Liver (tissue), 9 donors: ENCODE results near the gene FRMPD1. TPM values are rescaled to one million over a fixed set of nuclear protein-coding genes. Genes with fewer than 3 reads are reported as not detected.

Source experiments
- DNase-seq: peaks from one replicate; pipeline ENCODE4 v3.0.0-alpha.2; 2017; ENCODE audit warnings: low spot score
- H3K27ac ChIP-seq, 2 donors: one replicate each; pipeline ENCODE4 v1.7.0; 2013; ENCODE audit warnings: inconsistent platforms in 2 of 2, low read length in 2 of 2, control low read depth in 1 of 2, low read depth in 1 of 2, mild to moderate bottlenecking in 1 of 2
- H3K27me3 ChIP-seq, 4 donors: one replicate each; pipeline versions ENCODE4 v1.6.1 to v1.7.0; 2013; ENCODE audit warnings: low read length in 3 of 4, inconsistent platforms in 1 of 4, mild to moderate bottlenecking in 1 of 4, moderate library complexity in 1 of 4; ENCODE audit not compliant: control insufficient read depth in 4 of 4, insufficient read depth in 4 of 4
- H3K36me3 ChIP-seq, 4 donors: one replicate each; pipeline versions ENCODE4 v1.6.1 to v1.7.0; 2013; ENCODE audit warnings: low read length in 3 of 4, mild to moderate bottlenecking in 3 of 4, low read depth in 1 of 4, moderate library complexity in 1 of 4; ENCODE audit not compliant: control insufficient read depth in 4 of 4, insufficient read depth in 3 of 4
- H3K4me1 ChIP-seq, 4 donors: one replicate each; pipeline versions ENCODE4 v1.6.1 to v1.7.0; 2013; ENCODE audit warnings: low read length in 3 of 4, mild to moderate bottlenecking in 3 of 4, moderate library complexity in 1 of 4; ENCODE audit not compliant: control insufficient read depth in 4 of 4, insufficient read depth in 4 of 4
- H3K4me3 ChIP-seq, 3 donors: one replicate each; pipeline versions ENCODE4 v1.6.1 to v1.7.0; 2013; ENCODE audit warnings: low read length in 3 of 3, control low read depth in 1 of 3, low read depth in 1 of 3, mild to moderate bottlenecking in 1 of 3
- H3K9ac ChIP-seq, 2 donors: one replicate each; pipeline ENCODE4 v1.7.0; 2013; ENCODE audit warnings: low read length in 2 of 2, mild to moderate bottlenecking in 2 of 2, moderate library complexity in 2 of 2, control low read depth in 1 of 2, low read depth in 1 of 2
- H3K9me3 ChIP-seq, 4 donors: one replicate each; pipeline versions ENCODE4 v1.6.1 to v1.7.0; 2013; ENCODE audit warnings: low read length in 3 of 4; ENCODE audit not compliant: control insufficient read depth in 4 of 4
- ATF3 ChIP-seq: IDR thresholded peaks from 2 replicates; pipeline ENCODE4 v1.6.1; 2016; ENCODE audit warnings: antibody characterized with exemption
- CTCF ChIP-seq: fragments of 150-350 bp; IDR thresholded peaks from 2 replicates; pipeline ENCODE4 v1.5.1; 2017; ENCODE audit warnings: improper control_type of control experiment, low read depth, low read length; ENCODE audit not compliant: missing input control
- EGR1 ChIP-seq, 2 donors: IDR thresholded peaks; 2 replicates each; pipeline ENCODE4 v1.6.1; 2016 to 2018; ENCODE audit warnings: antibody characterized with exemption in 2 of 2, low read depth in 2 of 2
- FOXA1 ChIP-seq: IDR thresholded peaks from 2 replicates; pipeline ENCODE4 v1.6.1; 2016; ENCODE audit warnings: antibody characterized with exemption
- FOXA2 ChIP-seq: IDR thresholded peaks from 2 replicates; pipeline ENCODE4 v1.6.1; 2016; ENCODE audit warnings: antibody characterized with exemption
- GABPA ChIP-seq, 2 donors: IDR thresholded peaks in 1 of 2; conservative IDR thresholded peaks in 1 of 2; 2 replicates each; pipeline ENCODE4 v1.6.1; 2016; ENCODE audit warnings: antibody characterized with exemption in 2 of 2, mild to moderate bottlenecking in 1 of 2, moderate library complexity in 1 of 2
- HNF4A ChIP-seq, 2 donors: conservative IDR thresholded peaks; 2 replicates each; pipeline ENCODE4 v1.6.1; 2016; ENCODE audit warnings: antibody characterized with exemption in 2 of 2, mild to moderate bottlenecking in 2 of 2
- HNF4G ChIP-seq: IDR thresholded peaks from 2 replicates; pipeline ENCODE4 v1.6.1; 2016; ENCODE audit warnings: antibody characterized with exemption
- JUND ChIP-seq, 2 donors: IDR thresholded peaks; 2 replicates each; pipeline ENCODE4 v1.6.1; 2016; ENCODE audit warnings: antibody characterized with exemption in 2 of 2
- MAX ChIP-seq: IDR thresholded peaks from 2 replicates; pipeline ENCODE4 v1.6.1; 2016; ENCODE audit warnings: antibody characterized with exemption
- NR2F2 ChIP-seq: IDR thresholded peaks from 2 replicates; pipeline ENCODE4 v1.6.1; 2016; ENCODE audit warnings: antibody characterized with exemption
- RAD21 ChIP-seq, 2 donors: IDR thresholded peaks; 2 replicates each; pipeline ENCODE4 v1.6.1; 2016; ENCODE audit warnings: antibody characterized with exemption in 2 of 2, mild to moderate bottlenecking in 2 of 2
- REST ChIP-seq: IDR thresholded peaks from 2 replicates; pipeline ENCODE4 v1.6.1; 2016; ENCODE audit warnings: antibody characterized with exemption, mild to moderate bottlenecking
- RXRA ChIP-seq, 2 donors: IDR thresholded peaks; 2 replicates each; pipeline ENCODE4 v1.6.1; 2017 to 2018; ENCODE audit warnings: antibody characterized with exemption in 2 of 2, mild to moderate bottlenecking in 1 of 2
- SP1 ChIP-seq: IDR thresholded peaks from 2 replicates; pipeline ENCODE4 v1.6.1; 2018; ENCODE audit warnings: antibody characterized with exemption, mild to moderate bottlenecking
- TAF1 ChIP-seq: conservative IDR thresholded peaks from 2 replicates; pipeline ENCODE4 v1.6.1; 2016; ENCODE audit warnings: antibody characterized with exemption, mild to moderate bottlenecking
- YY1 ChIP-seq: IDR thresholded peaks from 2 replicates; pipeline ENCODE4 v1.6.1; 2016; ENCODE audit warnings: antibody characterized with exemption, mild to moderate bottlenecking
- ZBTB33 ChIP-seq: IDR thresholded peaks from 2 replicates; pipeline ENCODE4 v1.6.1; 2016; ENCODE audit warnings: antibody characterized with exemption
- WGBS: extraction: QIAGEN DNeasy Blood & Tissue Kit; methylation state at CpG from one replicate; pipeline ENCODE4 v1.1.7; 2013; 5-methylcytosine and 5-hydroxymethylcytosine counted together
- polyA plus RNA-seq, 2 donors: library from polyadenylated mRNA; stranded (reverse) in 1 of 2; unstranded in 1 of 2; fragments of 200-250 nt in 1 of 2; fragments of >200 nt in 1 of 2; fragmentation: Nextera tagmentation in 1 of 2; extraction: Ambion mirVana in 1 of 2; gene quantifications; one replicate each; pipeline versions ENCODE4 v1.2.1 to v1.2.3, GENCODE V29; 2013 to 2015
- total RNA-seq, 2 donors: library from RNA; depleted of rRNA; stranded (reverse); fragments of >200 nt; gene quantifications; one replicate each; pipeline ENCODE4 v1.2.3, GENCODE V29; 2014
- donor health status: healthy.
- donor health status: healthy.
- donor health status: healthy.
- donor health status: healthy.
- donor health status: healthy.

FRMPD1 gene
- total and polyA plus RNA-seq, 4 donors, result 0.06 to 1.8 (median 0.17) TPM

- Histone ChIP-seq H3K27me3 (no peaks in the 10 kb centered on the region), H3K9me3 (no peaks in the 10 kb centered on the region), H3K4me1 (no peaks in the 10 kb centered on the region), H3K9ac (no peak overlapping the region), H3K27ac (no peak overlapping the region), H3K4me3 (no peak overlapping the region), H3K36me3 (no peaks in the 10 kb centered on the region)
- no peak for DNase-seq
- no peak for TF ChIP-seq ZBTB33
- no peak for TF ChIP-seq NR2F2
- no peak for TF ChIP-seq RAD21 (IDR thresholded peaks at IDR 0.05)
- no peak for TF ChIP-seq HNF4G
- no peak for TF ChIP-seq JUND (IDR thresholded peaks at IDR 0.05)
- TF ChIP-seq TAF1, result no peak
- TF ChIP-seq SP1, result no peak
- no peak for TF ChIP-seq YY1
- TF ChIP-seq REST, result no peak
- no peak for TF ChIP-seq FOXA1
- TF ChIP-seq HNF4A (conservative IDR thresholded peaks at IDR 0.05), result no peak
- no peak for TF ChIP-seq GABPA (IDR thresholded peaks at IDR 0.05 in 1 of 2, conservative IDR thresholded peaks at IDR 0.05 in 1 of 2)
- TF ChIP-seq MAX, result no peak
- no peak for TF ChIP-seq FOXA2
- TF ChIP-seq RXRA (IDR thresholded peaks at IDR 0.05), result no peak
- no peak for TF ChIP-seq ATF3
- no peak for TF ChIP-seq EGR1 (IDR thresholded peaks at IDR 0.05; ENCODE audit: low read depth in 2 of 2)
- no peak for TF ChIP-seq CTCF
- 83% methylated on average over 10 of the region's 10 CpGs for WGBS
These were observed 33.0 kb downstream of the FRMPD1 start for GRCh38 chr9:37683531-37684371.
